HG03196 (cell line): ENCODE results near the gene ANK2.
"Not testable (repeated sequence)": the region's sequence is repeated elsewhere in the genome, so short reads cannot be mapped to it uniquely, and the experiment has no call there.

Experiments used
- ATAC-seq: cut with Tn5 transposase; IDR thresholded peaks from one replicate; pipeline ENCODE4 v1.9.1; 2021; ENCODE audit not compliant: unreplicated experiment

ANK2 gene

DNA sequence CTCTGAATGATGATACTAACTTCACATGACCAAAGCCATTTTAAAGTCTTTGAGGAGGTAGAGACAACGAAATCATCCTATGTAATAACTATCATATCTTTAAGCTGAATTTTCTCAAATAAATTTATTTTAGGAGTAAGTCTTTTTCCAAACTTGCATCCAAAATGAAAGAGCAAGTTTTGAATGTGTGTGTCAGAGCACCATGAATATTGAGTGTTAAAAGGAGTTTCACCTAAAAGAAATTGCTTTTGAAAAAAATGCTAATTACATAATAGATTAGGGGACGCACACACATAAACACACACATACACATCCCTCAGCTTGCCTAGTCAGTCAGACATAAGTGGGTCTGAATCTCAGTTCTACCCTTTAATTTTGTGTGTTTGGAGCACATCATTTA, 1.9 kb downstream of the ANK2 start:
- ATAC-seq, result no peak

DNA sequence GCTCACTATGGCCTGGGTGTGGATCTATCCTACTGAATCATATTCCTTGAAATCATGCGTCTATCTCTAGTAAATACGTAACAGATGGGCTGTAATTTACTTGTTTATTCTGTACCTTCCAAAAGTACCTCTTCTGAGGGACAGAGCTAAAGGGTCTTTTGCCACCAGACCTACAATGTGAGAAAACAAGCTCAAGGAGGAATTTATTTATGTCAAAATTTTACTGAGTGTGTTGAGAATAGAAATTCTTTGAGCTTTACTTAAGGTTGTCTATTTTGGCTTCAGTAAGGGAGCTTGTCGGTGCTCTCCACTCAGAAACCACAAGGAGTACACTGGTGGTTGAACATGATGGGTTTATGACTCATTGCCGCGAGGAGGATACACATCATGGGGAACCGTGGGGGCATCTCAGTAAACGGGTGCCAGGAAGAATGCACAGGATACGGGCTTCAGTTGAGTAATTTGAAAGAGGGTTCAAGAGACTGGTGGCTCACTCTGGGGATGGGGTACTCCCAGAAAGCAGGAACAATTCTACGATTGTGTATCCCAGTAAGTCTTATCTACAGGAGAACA, 3.0 kb downstream of the ANK2 start:
- ATAC-seq, result no peak

DNA sequence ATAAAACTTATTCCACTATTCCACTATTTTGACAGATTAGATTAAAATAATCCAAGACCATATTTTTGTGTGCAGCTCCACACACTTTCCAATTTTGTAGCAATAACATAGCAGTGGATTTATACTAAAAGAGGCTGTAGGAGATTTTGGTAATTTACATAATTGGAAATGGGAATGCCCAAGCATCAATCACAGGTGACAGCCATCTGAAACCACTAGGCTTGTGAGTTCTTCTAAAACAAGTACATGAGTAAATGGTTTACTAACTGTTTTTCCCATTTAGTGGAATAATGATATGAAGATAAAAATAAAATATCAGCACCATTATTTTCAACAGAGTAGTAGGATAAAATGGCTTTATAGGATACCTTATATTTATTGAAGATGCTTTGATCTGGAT, 4.4 kb downstream of the ANK2 start:
- no peak for ATAC-seq

DNA sequence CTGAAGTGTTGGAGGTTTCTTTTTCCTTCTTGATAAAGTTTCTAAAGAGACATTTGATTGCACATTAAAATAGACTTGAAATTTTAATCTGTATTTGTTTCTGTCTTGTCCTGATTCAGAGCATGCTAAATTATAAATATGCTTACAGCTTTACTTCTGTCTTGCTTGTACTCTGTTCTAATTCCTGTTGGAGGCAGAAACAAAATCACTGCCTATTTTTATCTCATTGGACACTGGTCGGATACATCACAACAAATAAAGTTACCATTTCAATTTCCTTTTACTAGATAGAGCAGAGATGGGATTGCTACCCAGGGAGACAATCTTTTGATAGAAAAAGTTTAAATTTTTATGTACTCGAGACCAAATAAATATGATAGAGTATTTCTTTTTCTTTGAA, 6.9 kb downstream of the ANK2 start:
- ATAC-seq, result no peak

DNA sequence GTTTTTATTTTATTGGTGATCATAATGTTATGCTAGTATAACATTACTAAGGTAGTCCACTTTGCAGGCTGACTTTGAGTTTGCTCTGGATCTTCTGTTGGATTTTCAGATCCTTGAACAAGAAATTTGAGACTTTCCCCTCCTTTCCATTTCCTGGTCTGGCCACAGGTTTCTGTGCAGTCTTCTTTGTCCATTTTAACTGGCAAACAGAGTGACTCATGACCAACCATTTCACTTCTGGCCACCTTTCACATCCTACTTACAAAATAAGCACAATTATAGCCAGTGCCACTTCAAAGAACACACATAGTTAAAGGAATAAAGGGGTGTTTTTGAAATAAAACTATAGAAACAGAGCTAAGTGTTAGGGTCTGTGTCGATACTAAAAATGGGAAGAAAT, 8.4 kb downstream of the ANK2 start:
- no peak for ATAC-seq

DNA sequence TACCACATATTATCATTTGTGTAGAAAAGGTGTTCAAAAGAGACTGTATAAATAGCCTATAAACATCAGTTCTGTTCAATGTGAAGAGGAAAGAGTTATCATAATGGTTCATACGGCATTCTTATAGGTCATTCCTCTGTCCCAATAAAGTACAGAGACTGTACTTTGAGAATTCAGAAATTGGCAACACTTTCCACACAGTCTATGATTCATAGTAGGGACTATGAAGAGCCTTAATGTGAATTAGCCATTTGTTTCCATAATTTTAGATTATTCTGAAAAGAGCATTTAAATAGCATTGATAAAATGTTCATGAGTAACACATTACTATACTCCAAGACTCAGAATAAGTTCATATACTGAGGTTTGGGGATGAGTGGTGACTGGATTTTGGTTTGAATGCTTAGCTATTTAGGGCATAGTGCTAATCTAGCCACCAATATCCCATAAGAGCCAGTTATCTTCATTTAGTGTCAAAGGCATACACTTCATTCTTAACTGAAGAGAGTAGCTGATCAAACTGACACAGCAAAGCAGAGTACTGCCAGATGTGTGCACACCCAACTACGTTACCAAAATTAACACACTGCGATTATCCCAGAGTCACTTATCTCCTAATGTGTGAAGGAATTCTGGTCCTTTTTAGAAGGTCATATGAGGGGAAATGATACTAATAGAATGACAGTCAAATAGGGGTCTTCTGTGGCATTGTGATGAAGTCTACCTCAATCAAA, 10.2 kb downstream of the ANK2 start:
- ATAC-seq, result no peak

DNA sequence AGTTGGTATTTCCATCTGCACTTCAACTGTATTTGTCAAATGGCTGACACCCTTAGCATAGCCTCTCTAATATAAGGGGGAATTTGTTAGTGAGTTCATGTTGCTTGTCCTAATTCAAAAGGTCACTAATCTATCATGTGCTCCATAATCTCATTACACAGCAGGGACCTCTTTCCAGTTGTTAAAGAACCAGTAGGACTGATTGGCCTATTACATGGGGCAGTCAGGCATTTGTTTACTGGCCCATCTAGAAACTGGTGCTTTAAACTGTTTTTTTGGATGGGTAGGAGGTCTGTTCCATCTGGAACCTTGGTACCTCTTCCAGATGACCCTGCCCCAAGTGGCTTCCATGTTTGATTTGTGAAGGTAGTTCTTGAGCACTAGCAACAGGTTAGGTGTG, 11.4 kb downstream of the ANK2 start:
- no peak for ATAC-seq

DNA sequence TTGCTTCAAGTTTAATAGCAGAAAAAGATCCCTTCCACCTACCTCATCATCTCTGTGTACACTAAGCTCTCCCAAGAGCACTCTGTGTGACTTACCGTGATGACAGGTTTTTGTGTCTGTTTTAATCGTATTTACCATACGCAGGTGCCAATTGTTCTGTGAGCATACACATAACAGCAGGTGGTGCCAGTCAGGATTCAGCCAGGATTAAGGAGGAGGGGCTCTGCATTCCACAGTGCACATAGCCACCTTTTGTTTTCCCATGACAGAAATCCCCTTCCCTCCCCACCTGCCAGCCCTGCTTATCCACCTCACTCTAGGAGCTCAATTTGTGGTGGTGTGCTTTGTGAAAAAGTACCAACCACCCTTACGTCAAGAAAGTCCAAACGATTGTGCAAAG, 14.8 kb downstream of the ANK2 start:
- ATAC-seq, result no peak

DNA sequence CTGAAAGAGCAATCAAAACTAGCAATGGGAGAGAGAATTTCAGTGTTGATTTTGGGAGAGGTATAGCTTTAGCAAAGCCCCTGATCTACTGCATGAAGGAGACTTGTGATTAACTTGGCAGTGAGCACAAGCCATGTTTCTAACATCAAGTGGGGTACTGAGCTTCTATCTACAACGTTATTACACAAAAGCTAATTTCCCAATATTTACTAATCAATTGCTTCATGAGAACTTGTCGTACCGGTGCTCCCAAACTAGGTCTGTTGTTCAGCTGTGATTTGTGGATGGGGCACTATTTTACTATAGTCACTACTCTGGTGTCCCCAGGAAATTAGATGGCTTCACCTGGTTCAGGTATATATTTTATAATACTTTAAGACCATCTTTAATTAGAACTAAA, 16.2 kb downstream of the ANK2 start:
- ATAC-seq, result no peak

DNA sequence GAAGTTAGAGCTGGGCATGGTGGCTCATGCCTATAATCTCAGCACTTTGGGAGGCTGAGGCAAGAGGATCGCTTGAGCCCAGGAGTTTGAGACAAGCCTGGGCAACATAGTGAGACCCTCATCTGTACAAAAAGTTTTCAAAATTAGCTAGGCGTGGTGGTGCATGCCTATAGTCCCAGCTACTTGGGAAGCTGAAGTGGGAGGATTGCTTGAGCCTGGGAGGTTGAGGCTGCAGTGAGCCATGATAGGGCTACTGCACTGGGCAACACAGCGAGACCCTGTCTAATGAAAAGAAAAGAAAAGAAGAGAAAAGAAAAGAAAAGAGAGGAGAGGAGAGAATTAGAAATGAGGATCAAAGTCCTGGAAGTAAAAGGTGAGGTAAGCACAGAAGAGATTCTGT, 19.3 kb downstream of the ANK2 start:
- not testable (repeated sequence) for ATAC-seq

DNA sequence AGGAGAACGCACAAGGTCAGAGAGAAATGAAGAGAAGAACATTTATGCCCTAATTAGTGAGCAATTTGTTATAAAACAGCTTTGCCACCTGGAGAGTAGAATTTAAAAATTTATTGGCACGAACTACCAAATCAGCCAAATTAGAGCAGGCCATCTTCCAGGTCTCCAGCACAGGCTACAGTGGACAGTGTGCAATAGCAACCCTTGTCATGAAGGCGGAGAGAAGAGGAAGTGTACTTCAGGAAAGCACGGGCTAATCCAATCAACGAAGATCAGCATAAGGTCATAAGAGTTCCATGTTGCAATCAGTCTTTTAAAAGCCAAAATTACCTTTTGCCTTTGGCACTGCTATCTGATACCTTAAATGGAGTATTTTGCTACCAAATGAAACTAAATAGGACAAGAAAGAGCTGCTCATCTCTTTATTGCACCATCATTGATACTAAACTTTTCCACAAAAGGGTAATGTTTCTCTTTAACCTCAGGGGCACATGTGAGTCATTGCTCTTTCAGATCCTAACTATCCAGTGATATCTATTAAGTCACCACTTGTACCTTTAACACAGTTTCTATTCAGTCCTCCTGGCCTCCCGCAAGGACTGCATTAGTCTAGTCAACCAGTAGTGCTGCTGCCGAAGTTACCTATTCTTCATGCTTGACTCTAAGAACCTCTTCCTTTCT, 19.9 kb downstream of the ANK2 start:
- no peak for ATAC-seq

DNA sequence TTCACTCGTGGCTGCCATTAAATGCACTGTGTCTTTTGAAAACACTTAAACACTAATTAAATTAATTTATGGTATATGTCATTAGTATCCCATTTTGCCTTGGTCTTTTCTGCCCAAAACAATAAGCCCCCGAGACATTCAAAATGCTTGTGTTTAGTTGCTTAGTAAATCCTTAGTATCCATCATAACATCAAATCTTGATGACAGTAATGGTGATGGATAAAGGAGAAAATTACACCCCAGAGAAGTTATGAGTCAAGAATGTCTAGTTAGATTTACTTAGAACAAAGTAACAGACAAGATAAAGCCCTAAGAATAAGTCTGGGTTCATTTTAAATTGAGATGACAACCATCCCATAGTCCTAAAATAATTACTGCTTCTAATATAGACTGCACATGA, 21.3 kb downstream of the ANK2 start:
- ATAC-seq, result no peak

DNA sequence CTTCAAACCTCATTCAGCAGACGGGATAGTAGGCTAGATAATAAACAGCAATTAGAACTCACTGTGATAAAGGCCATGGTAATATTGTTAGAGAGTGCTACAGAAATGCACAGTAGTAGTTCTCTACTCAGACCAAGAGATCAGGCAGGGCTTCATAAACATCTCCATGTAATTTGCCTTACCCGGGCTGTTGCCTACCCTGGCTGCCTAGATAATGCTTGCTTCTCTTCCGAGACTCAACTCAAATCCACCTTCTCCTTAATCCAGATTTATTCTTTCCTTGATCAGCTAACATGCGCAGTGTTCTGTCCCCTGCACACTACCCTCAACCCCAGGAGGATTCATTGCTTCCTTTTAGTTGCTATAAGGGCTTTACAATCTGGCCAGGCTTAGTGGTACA, 21.8 kb downstream of the ANK2 start:
- ATAC-seq, result no peak

DNA sequence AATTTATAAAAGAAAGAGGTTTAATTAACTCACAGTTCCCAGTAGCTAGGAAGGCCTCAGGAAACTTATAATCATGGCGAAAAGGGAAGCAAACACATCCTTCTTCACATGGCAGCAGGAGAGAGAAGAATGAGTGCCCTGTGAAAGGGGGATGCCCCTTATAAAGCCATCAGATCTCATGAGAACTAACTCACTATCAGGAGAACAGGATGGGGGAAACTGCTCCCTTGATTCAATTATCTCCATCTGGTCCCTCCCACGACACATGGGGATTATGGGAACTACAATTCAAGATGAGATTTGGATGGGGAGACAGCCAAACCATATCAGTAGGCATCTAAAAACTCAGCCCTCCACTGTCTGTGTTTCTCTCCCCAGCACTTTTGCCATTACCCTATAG, 22.4 kb downstream of the ANK2 start:
- ATAC-seq, result no peak

DNA sequence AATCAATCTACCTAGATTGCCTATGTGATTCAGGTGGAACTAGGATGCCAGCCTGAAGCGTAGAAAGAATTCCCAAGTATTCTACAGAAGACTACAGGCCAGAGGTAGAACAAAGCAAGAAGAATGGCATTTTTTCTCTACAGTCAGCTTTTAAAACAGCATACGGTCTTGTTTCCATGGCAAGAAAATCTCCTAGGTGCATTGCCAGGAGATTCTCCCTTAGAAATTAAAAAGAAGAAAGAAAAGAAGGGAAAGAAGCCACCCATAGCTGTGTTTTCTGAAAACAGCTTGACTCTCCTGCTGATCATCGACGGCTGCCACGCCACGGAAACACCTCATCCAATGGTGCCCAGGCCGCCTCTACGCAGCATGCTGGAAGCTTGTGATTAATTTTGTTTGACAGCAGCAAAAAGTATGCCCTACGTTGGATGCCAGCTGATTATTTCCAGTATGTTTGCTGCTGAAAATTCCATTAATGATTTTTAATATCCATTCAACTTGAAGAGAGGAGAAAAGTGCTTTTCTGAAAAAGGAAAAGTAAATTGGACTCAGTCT, 24.1 kb downstream of the ANK2 start:
- no peak for ATAC-seq

DNA sequence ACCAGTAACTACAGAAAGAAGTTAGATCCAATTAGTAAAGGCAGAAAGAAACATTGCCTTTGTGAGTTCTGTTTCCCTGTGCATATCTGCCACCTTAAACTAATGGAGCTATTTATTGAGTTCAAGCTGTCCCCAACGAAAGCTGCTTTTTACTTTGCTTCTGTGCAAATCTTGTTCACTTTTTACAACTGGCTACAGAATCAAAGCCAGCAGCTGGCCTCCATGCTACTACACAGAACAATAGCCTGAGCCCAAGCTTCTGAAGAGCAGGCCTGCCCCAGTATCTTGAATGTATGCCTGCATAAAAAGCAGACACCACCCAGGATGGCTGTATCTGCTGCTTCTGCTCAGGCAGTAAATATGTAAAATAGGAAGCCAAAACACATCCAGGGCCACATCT, 28.1 kb downstream of the ANK2 start:
- no peak for ATAC-seq

DNA sequence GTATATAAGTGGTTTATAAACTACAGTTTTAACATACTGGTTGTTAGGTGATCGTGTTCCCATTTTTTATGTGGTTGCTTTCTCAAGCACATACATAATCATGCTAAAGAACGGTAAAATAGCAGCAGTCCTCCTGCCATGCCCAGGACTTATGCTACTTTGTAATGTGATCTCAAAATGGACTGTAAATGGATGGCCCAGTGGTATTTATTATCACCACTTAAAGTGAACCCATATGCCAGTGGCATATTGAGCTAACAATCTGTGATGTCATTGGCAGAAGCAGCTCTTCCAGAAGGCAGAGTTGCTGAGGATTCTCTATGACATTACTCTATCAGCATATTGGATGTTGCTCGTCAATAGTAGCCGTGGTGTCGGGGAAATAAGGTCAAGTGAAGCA, 28.6 kb downstream of the ANK2 start:
- no peak for ATAC-seq

DNA sequence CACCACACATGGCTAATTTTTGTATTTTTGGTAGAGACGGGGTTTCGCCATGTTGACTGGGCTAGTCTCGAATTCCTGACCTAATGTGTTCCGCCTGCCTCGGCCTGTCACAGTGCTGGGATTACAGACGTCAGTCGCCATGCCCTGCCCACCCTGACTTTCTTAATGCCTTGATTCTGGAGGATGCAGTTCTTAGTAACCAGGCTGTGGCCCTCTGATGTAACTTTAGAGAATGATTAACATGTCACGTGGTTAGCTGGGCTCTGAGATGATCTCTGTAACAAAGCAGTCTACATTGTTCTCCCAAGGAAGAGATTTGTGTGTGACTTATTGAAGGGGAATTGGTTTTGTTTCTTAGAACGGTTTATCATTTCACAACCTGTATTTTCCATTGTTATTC, 30.6 kb downstream of the ANK2 start:
- ATAC-seq, result peak; percentile 69

DNA sequence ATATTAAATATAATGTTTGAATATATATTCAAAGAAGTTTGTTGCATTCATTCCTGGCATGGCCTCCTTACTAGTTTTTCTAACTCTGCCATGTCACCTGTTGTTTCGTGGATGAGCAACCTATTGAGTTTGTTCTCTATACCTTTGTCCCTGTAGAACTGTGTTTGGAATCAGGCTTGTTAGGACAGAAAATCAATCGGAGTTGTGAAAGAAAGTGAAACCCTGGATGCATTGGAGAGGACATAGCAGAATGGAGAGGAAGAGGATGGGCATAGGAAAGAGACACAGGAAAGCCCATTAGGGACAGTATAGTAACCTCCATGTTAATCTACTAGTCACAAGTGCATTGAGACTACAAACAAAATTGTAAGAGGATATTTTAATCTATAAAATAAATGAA, 31.2 kb downstream of the ANK2 start:
- ATAC-seq, result no peak

DNA sequence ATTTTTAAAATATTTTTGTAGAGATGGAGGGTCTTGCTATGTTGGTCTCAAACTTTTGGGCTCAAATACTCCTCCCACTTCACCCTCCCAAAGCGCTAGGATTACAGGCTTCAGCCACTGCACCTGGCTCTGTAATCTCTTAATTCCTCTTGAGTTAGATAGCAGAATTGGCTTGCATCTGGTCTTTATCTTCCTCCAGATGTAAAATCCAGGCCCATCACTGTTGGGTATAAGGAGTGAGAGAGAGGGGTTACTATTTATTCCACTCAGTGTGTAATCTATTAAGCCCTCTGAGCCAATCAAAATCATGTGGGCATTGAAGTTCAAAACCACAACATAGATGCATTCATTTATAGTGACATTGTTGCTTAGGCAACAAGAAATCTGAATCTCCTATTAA, 33.9 kb downstream of the ANK2 start:
- no peak for ATAC-seq

DNA sequence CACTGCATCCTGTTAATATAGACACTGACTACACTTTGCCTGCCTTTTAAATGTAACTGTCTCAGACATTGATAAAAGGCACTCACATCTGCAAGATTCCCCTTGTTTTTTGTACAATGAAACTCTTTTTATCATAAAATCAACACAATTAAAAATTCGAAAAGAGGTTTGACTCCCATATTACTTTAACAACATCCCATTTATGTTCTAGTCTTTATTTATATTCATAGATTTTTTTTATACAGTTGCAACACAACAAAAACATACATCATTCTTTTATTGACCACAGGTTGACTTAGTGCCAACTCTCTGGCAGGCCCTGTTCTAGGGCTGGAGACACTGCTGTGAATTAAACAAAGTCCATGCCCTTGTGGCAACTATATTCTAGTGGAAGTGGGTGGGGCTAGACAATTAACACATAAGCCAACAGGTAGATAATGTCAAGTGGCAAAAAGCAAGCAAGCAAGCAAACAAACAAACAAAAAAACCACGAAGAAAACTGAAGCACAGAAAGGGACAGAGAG, 36.8 kb downstream of the ANK2 start:
- no peak for ATAC-seq

DNA sequence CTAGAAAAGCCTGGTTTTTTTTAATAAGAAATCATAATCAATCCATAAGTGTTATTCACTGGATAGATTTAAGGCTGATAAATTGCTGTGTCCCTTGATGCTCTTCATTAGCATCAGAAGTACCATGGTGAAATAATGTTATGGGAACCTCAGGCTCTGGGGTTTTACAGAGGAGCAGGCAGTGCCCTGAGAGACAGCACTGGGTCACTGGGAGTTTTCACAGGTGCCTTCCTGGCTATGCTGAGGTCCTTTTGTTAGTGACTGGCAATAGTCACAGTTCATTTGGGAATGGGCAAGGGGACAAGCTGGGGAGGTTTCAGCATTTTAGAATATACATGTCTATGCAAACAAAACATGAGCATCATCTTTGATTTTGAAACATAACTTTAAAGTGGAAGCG, 38.6 kb downstream of the ANK2 start:
- ATAC-seq, result no peak
